Epithelial cell of proximal tubule (primary cell): ENCODE results near the gene FAM217A. TPM values are rescaled to one million over a fixed set of nuclear protein-coding genes. Genes with fewer than 3 reads are reported as not detected.

Experiments
- DNase-seq: peaks from one replicate; pipeline ENCODE4 v3.0.0-alpha.2; 2011; ENCODE audit warnings: low read depth
- H3K4me3 ChIP-seq: 2 replicates; pipeline ENCODE4 v1.5.1; 2011; ENCODE audit warnings: low read depth, mild to moderate bottlenecking, low read length
- total RNA-seq: library from RNA; depleted of rRNA; stranded (reverse); fragments of >200 nt; gene quantifications from 2 replicates; pipeline ENCODE4 v1.2.3, GENCODE V29; 2015
- TF ChIP-seq, protein P1 (sequence below): conservative IDR thresholded peaks from 2 replicates; pipeline ENCODE4 v1.5.1; 2012; ENCODE audit warnings: low read depth, mild to moderate bottlenecking, low read length

The FAM217A gene
- total RNA-seq, 1 donor from 2014 or later, result not detected

DNA sequence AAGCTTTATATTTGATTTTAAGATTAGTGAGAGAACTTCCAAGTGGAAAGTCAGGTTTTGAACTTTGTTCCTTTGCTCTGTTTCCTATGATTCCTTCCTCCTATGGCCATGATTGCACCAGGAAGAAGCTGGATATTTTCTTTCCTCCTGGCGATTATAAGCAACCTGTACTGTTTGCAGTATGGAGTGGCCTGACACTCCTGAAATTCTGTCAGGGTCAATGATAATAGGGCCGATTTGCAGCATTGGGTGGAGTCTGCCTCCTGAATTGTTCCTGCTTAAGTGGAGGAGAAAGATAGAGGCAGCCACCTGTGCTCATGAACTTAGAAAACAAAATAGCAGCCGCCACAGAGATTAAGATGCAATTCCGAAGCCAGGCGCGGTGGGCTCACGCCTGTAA, 9.8 kb upstream of the FAM217A start:
- no peak for DNase-seq
- no peak overlapping the region for H3K4me3 ChIP-seq
- TF ChIP-seq, protein P1, sequence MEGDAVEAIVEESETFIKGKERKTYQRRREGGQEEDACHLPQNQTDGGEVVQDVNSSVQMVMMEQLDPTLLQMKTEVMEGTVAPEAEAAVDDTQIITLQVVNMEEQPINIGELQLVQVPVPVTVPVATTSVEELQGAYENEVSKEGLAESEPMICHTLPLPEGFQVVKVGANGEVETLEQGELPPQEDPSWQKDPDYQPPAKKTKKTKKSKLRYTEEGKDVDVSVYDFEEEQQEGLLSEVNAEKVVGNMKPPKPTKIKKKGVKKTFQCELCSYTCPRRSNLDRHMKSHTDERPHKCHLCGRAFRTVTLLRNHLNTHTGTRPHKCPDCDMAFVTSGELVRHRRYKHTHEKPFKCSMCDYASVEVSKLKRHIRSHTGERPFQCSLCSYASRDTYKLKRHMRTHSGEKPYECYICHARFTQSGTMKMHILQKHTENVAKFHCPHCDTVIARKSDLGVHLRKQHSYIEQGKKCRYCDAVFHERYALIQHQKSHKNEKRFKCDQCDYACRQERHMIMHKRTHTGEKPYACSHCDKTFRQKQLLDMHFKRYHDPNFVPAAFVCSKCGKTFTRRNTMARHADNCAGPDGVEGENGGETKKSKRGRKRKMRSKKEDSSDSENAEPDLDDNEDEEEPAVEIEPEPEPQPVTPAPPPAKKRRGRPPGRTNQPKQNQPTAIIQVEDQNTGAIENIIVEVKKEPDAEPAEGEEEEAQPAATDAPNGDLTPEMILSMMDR, result no peak

DNA sequence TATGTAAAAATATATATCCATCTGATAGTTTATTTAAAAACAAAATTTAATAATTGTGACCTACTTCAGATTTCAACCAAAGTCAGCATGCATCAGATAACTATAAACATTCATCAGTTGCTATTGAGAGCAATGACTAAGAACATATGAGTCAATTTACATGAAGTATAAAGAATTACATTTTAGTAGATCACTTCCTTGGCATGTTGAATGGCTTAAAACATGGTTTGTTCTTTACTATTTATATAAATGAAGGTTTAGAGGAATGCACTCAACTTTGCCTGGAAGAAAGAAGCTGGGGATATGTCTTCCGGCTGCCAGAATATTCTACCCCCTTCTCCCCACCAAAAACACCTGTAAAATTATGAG, 6.4 kb upstream of the FAM217A start:
- TF ChIP-seq, protein P1, result no peak
- no peak for DNase-seq
- no peak overlapping the region for H3K4me3 ChIP-seq

DNA sequence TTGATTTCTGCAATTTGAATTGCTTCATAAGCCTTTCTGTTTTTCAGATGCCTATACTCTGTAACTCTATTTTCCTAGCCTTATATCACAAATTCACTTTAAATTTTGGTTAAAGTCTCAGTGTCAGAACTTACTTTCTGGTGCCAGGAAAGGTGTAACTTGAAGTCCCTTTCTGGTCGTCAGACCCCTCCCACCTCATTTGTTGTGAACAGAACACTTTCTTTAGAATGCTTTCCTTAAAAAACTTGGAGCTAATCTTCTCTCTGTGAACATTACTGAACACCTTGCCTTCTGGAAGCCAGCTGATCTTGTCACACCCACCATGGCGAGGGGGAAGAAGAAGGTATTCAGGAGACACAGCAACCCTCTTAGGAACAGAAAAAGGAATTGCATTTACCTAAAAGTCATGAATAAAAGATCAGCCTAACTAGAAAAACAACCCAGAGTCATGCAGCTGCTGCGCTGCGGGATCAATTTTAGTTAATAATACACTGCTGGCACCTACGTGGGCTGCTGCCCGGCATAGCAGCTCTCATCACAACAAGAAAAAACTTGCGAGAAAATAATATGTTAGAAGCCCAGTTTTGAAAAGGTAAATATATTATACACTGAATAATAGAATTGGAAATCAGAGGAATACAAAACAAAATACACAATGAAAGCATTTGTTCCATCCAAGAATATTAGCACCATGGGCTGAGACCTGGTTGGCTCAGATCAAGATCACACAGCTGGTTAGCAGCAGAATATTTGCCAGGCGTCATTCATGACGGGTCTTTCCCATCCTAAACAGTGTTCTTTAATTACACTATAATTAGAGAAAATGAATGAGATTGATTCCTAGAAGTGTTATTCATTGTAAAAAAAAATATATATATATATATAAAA, 5.8 kb upstream of the FAM217A start:
- TF ChIP-seq, protein P1, result no peak
- peak overlapping the region; percentile 43 for H3K4me3 ChIP-seq
- no peak for DNase-seq

DNA sequence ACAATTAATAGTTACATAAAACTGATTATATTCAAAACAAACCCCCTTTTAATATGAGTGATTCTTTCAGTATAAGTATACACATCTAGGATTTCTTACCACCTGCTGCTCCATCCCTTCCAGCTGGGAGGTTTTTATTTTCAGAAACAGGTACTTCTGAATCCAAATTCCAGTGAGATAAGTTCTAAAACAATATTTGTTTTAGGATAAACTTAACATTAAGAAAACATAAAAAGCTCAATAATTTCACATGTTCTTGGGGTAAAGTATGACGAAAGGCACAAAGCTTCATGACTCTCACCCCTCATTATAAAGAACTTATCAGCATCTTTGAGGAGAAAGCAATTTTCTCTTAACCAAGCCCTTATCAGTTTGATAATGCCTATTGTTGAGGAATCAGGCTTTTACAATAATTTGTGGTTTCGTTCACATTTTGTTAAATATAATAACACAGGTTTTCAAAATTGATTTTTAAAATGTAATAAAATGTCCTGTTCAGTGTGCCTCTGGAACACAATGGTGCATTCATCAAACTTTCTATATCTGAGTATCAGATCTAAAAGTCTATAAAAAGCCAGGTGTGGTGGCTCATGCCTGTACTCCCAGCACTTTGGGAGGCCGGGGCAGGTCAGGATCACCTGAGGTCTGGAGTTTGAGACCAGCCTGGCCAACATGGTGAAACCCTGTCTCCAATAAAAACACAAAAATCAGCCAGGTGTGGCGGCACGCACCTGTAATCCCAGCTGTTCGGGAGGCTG, 4.3 kb downstream of the FAM217A start:
- H3K4me3 ChIP-seq, result no peak overlapping the region
- no peak for DNase-seq
- TF ChIP-seq, protein P1, result no peak

DNA sequence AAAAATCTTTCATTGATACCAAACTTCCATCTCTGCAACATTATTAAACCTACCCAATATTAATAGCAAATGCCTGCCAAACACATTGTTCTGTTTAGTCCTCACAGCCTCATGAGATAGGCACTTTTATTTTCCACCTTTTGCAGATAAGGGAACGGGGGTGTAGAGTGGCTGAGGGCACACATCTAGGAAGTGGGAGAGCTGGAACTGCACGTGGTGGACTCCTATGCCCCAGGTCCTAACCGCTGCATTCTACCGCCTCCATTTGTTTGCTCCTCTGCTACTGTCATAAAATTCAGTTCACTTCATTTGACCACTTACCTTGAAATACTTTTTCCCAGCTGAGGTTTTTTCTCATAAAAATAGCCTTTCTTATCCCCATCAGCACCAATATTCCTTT, 7.6 kb downstream of the FAM217A start:
- no peak overlapping the region for H3K4me3 ChIP-seq
- TF ChIP-seq, protein P1, result no peak
- DNase-seq, result no peak

DNA sequence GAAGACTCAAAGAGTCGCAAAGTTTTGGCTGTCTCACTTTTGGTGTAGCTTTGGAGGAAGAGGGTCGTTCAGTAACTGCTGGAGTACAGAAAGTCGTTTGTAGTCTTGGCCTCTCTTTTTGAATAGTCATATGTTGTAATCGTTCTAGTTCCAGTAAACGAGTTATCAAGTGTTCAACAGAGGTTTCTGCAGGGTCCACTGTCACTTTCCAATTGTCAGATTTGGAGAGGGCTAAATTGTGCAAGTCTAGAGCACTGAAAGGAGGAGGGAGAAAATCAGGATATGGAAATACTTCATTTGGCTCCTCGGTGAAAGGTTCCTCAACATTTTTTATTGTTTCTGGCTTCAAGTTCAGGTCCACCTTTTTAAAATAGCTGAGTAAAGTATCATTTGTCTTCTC, 9.7 kb downstream of the FAM217A start:
- no peak for DNase-seq
- TF ChIP-seq, protein P1, result no peak
- no peak overlapping the region for H3K4me3 ChIP-seq
